Spleen (tissue), 11 donors: Measurements from ENCODE around the gene CORT. TPM values are rescaled to one million over a fixed set of nuclear protein-coding genes. Genes with fewer than 3 reads are reported as not detected.
"Not testable (repeated sequence)": the region's sequence is repeated elsewhere in the genome, so short reads cannot be mapped to it uniquely, and the experiment has no call there.

ENCODE experiments used
- DNase-seq: peaks from one replicate; pipeline ENCODE4 v3.0.0-alpha.2; 2020
- H3K27ac ChIP-seq, 8 donors: fragments of 200-600 bp; sonication (generic) in 7 of 8; 1 replicate in 4 of 8; 2 replicates in 4 of 8; pipeline versions ENCODE4 v1.5.0 to v1.8.0; 2016 to 2021; ENCODE audit warnings: inconsistent platforms in 4 of 8, mild to moderate bottlenecking in 4 of 8, moderate library complexity in 1 of 8
- H3K27me3 ChIP-seq, 7 donors: fragments of 200-600 bp; sonication (generic) in 6 of 7; replicated peaks in 1 of 7; 1 replicate in 4 of 7; 2 replicates in 3 of 7; pipeline versions ENCODE4 v1.5.0 to v1.8.0; 2016 to 2021; ENCODE audit warnings: inconsistent platforms in 3 of 7, mild to moderate bottlenecking in 1 of 7
- H3K36me3 ChIP-seq, 6 donors: fragments of 200-600 bp; sonication (generic) in 5 of 6; 1 replicate in 4 of 6; 2 replicates in 2 of 6; pipeline versions ENCODE4 v1.5.0 to v1.8.0; 2016 to 2021; ENCODE audit warnings: inconsistent platforms in 2 of 6
- H3K4me1 ChIP-seq, 6 donors: fragments of 200-600 bp; sonication (generic) in 5 of 6; 1 replicate in 3 of 6; 2 replicates in 3 of 6; pipeline versions ENCODE4 v1.5.0 to v1.8.0; 2016 to 2021; ENCODE audit warnings: inconsistent platforms in 3 of 6
- H3K4me3 ChIP-seq, 8 donors: fragments of 200-600 bp; sonication (generic) in 7 of 8; 1 replicate in 4 of 8; 2 replicates in 4 of 8; pipeline versions ENCODE4 v1.5.0 to v1.8.0; 2016 to 2021; ENCODE audit warnings: inconsistent platforms in 4 of 8, mild to moderate bottlenecking in 4 of 8, moderate library complexity in 2 of 8
- H3K9me3 ChIP-seq, 8 donors: fragments of 200-600 bp; sonication (generic) in 7 of 8; 1 replicate in 4 of 8; 2 replicates in 4 of 8; pipeline versions ENCODE4 v1.5.0 to v1.8.0; 2016 to 2021; ENCODE audit warnings: inconsistent platforms in 4 of 8
- CTCF ChIP-seq, 11 experiments: fragments of 200-600 bp in 7 of 11; fragments of 450-650 bp in 4 of 11; sonication (generic) in 4 of 11; IDR thresholded peaks in 8 of 11; conservative IDR thresholded peaks in 3 of 11; 1 replicate in 7 of 11; 2 replicates in 4 of 11; pipeline versions ENCODE4 v1.4.0 to v1.8.0; 2016 to 2021; ENCODE audit warnings: antibody characterized with exemption in 11 of 11, inconsistent platforms in 4 of 11, mild to moderate bottlenecking in 1 of 11
- POLR2A ChIP-seq, 3 donors: fragments of 450-650 bp; IDR thresholded peaks; one replicate each; pipeline ENCODE4 v1.5.1; 2017; ENCODE audit warnings: antibody characterized with exemption in 3 of 3, mild to moderate bottlenecking in 1 of 3
- POLR2AphosphoS5 ChIP-seq, 3 donors: sonication (generic); formaldehyde crosslinking; IDR thresholded peaks; one replicate each; pipeline ENCODE4 v1.5.1; 2017; ENCODE audit warnings: antibody characterized with exemption in 3 of 3
- WGBS, 5 donors: extraction: QIAGEN DNeasy Blood & Tissue Kit in 3 of 5; methylation state at CpG; one replicate each; pipeline versions ENCODE4 v1.1.5 to v1.1.7; 2013 to 2018; 5-methylcytosine and 5-hydroxymethylcytosine counted together
- intact Hi-C: fragments of 100-400 bp; cut with DNase I; formaldehyde crosslinking; loops from one replicate; pipeline ENCODE4 v1.15.0; 2023; ENCODE audit warnings: low total_unique reads
- polyA plus RNA-seq, 3 donors: library from polyadenylated mRNA; stranded (reverse); fragments of 200-250 nt; gene quantifications; one replicate each; pipeline ENCODE4 v1.2.1, GENCODE V29; 2013
- total RNA-seq, 7 donors: library from RNA; depleted of rRNA in 3 of 7; stranded (reverse); fragments of >200 nt in 3 of 7; fragmentation: NEBNext Ultra II Directional in 4 of 7; extraction: Animal tissue kit (Norgen Biotek cat#: 25700) in 4 of 7; gene quantifications; one replicate each; pipeline versions ENCODE4 v1.1.0 to v1.2.1, GENCODE V29; 2016 to 2021
- donor health status: healthy with polysubstance abuse.
- donor health status: DM: no; HTN: no; CAD: no; lungs with moderate emphysema.
- donor health status: DM: no; HTN: no; CAD: no.
- donor health status: Bipolar disorder and iron deficiency.
- donor health status: healthy.
- donor health status: DM: no; HTN: no; CAD: no.
- donor health status: DM: yes; HTN: yes; CAD: no.

CORT gene
- total and polyA plus RNA-seq, 10 donors: 0.07 to 0.38 (median 0.18) TPM; not detected in 6

GRCh38 chr1:10451287-10451686 is 1.5 kb downstream of the CORT start:
- peaks cover 0 to 12% (median 4%) of the 10 kb centered on the region in 6 donors for H3K4me1 ChIP-seq
- no peak for DNase-seq
- no peak overlapping the region for H3K27ac ChIP-seq
- H3K27me3 ChIP-seq: no peaks in the 10 kb centered on the region
- no peak for TF ChIP-seq CTCF (IDR thresholded peaks at IDR 0.05 in 8 of 11, conservative IDR thresholded peaks at IDR 0.05 in 3 of 11)
- TF ChIP-seq POLR2A (IDR thresholded peaks at IDR 0.05): no peak
- TF ChIP-seq POLR2AphosphoS5 (IDR thresholded peaks at IDR 0.05): peak in 2 of 3 donors; percentile 32 to 33
- H3K36me3 ChIP-seq: no peaks in the 10 kb centered on the region
- H3K4me3 ChIP-seq: peak overlapping the region in 1 of 8 donors; percentile 0
- intact Hi-C loops: no loop called here
- 8 to 16% (median 10%) methylated on average over 10 of the region's 10 CpGs for WGBS, 5 donors
- H3K9me3 ChIP-seq: peaks cover 0 to 6% (median 0%) of the 10 kb centered on the region in 8 donors

- Histone ChIP-seq H3K4me1 (peaks cover 0 to 31% (median 12%) of the 10 kb centered on the region in 6 donors), H3K27me3 (no peaks in the 10 kb centered on the region), H3K27ac (no peak overlapping the region), H3K36me3 (peaks cover 0 to 27% (median 3%) of the 10 kb centered on the region in 6 donors), H3K9me3 (peaks cover 0 to 6% (median 0%) of the 10 kb centered on the region in 8 donors), H3K4me3 (no peak overlapping the region)
- DNase-seq: no peak
- WGBS, 5 donors: 83 to 92% (median 88%) methylated on average over 5 of the region's 5 CpGs
- intact Hi-C loops: no loop called here
- no peak for TF ChIP-seq POLR2AphosphoS5 (IDR thresholded peaks at IDR 0.05)
- TF ChIP-seq POLR2A (IDR thresholded peaks at IDR 0.05): no peak
- TF ChIP-seq CTCF (IDR thresholded peaks at IDR 0.05 in 8 of 11, conservative IDR thresholded peaks at IDR 0.05 in 3 of 11): no peak
Observed at GRCh38 chr1:10456048-10456447, 6.2 kb downstream of the CORT start.

- TF ChIP-seq POLR2AphosphoS5 (IDR thresholded peaks at IDR 0.05) (no peak), CTCF (IDR thresholded peaks at IDR 0.05 in 8 of 11, conservative IDR thresholded peaks at IDR 0.05 in 3 of 11) (no peak), POLR2A (IDR thresholded peaks at IDR 0.05) (no peak)
- H3K4me3 ChIP-seq: no peak overlapping the region
- H3K27me3 ChIP-seq: no peaks in the 10 kb centered on the region
- no peak for DNase-seq
- intact Hi-C loops: no loop called here
- WGBS, 5 donors: 80 to 90% (median 84%) methylated on average over 7 of the region's 7 CpGs
- H3K36me3 ChIP-seq: peaks cover 0 to 33% (median 9%) of the 10 kb centered on the region in 6 donors
- peaks cover 0 to 25% (median 9%) of the 10 kb centered on the region in 6 donors for H3K4me1 ChIP-seq
- peak overlapping the region in 3 of 8 donors; percentile 67 to 77 (median 68) for H3K27ac ChIP-seq
- peaks cover 0 to 6% (median 0%) of the 10 kb centered on the region in 8 donors for H3K9me3 ChIP-seq
Observed at GRCh38 chr1:10456661-10457060, 6.8 kb downstream of the CORT start.

GRCh38 chr1:10457462-10457861 is 7.6 kb downstream of the CORT start:
- Histone ChIP-seq H3K4me1 (peaks cover 0 to 22% (median 9%) of the 10 kb centered on the region in 6 donors), H3K4me3 (peak overlapping the region in 1 of 8 donors; percentile 27), H3K27ac (peak overlapping the region in 7 of 8 donors; percentile 29 to 77 (median 67)), H3K36me3 (peaks cover 0 to 41% (median 17%) of the 10 kb centered on the region in 6 donors)
- WGBS, 5 donors: 63 to 69% (median 66%) methylated on average over 7 of the region's 7 CpGs
- H3K9me3 ChIP-seq, H3K27me3 ChIP-seq, intact Hi-C loops, DNase-seq: not testable (repeated sequence)
